GM23338 (cell line): ENCODE measurements around the gene NYAP1. TPM values are rescaled to one million over a fixed set of nuclear protein-coding genes. Genes with fewer than 3 reads are reported as not detected.
A peak's percentile ranks its signal among the peaks of the same experiment; 100 is the strongest.
"Not testable (repeated sequence)": the region's sequence is repeated elsewhere in the genome, so short reads cannot be mapped to it uniquely, and the experiment has no call there.

Source experiments
- ATAC-seq: fragments of 200-7000 bp; cut with Tn5 transposase; 3 replicates; pipeline ENCODE4 v1.9.1; 2020
- DNase-seq: peaks from one replicate; pipeline ENCODE4 v3.0.0-alpha.2; 2015; ENCODE audit warnings: low spot score
- H2AFZ ChIP-seq: fragments of 200-600 bp; sonication (generic); 2 replicates; pipeline ENCODE4 v1.8.0; 2016; ENCODE audit warnings: antibody characterized with exemption, mild to moderate bottlenecking, moderate library complexity
- H3F3A ChIP-seq: fragments of 200-600 bp; sonication (generic); replicated peaks from 2 replicates; pipeline ENCODE4 v1.8.0; 2017; ENCODE audit warnings: antibody characterized with exemption, mixed run types, low read depth
- H3K27ac ChIP-seq: fragments of 200-600 bp; sonication (generic); 2 replicates; pipeline ENCODE4 v1.6.1; 2016; ENCODE audit warnings: low read depth
- H3K27me3 ChIP-seq: fragments of 200-600 bp; sonication (generic); 2 replicates; pipeline ENCODE4 v1.8.0; 2016; ENCODE audit warnings: mild to moderate bottlenecking, mixed run types, moderate library complexity; ENCODE audit not compliant: insufficient read depth
- H3K36me3 ChIP-seq: fragments of 200-600 bp; sonication (generic); 2 replicates; pipeline ENCODE4 v1.8.0; 2016; ENCODE audit warnings: mild to moderate bottlenecking; ENCODE audit not compliant: insufficient read depth
- H3K4me1 ChIP-seq: fragments of 200-600 bp; sonication (generic); 2 replicates; pipeline ENCODE4 v1.8.0; 2016; ENCODE audit warnings: mild to moderate bottlenecking, moderate library complexity; ENCODE audit not compliant: insufficient read depth
- H3K4me2 ChIP-seq: fragments of 200-600 bp; sonication (generic); 2 replicates; pipeline ENCODE4 v1.7.1; 2017; ENCODE audit warnings: mixed run types
- H3K4me3 ChIP-seq: fragments of 200-600 bp; sonication (generic); 2 replicates; pipeline ENCODE4 v1.6.1; 2016; ENCODE audit warnings: mixed run types
- H3K79me2 ChIP-seq: fragments of 200-600 bp; sonication (generic); replicated peaks from 2 replicates; pipeline ENCODE4 v1.8.0; 2017; ENCODE audit warnings: mild to moderate bottlenecking; ENCODE audit not compliant: insufficient read depth
- H3K9me2 ChIP-seq: fragments of 200-600 bp; sonication (generic); 2 replicates; pipeline ENCODE4 v1.8.0; 2017; ENCODE audit not compliant: insufficient read depth
- H4K20me1 ChIP-seq: fragments of 200-600 bp; sonication (generic); replicated peaks from 2 replicates; pipeline ENCODE4 v1.8.0; 2017; ENCODE audit warnings: mild to moderate bottlenecking; ENCODE audit not compliant: insufficient read depth
- H3K27ac Mint-ChIP-seq: 2 replicates; pipeline ENCODE4 v1.8.0; 2020; ENCODE audit warnings: inconsistent platforms, mild to moderate bottlenecking, moderate library complexity, mixed read lengths
- H3K27me3 Mint-ChIP-seq: 3 replicates; pipeline ENCODE4 v1.8.0; 2022; ENCODE audit warnings: low read depth, mild to moderate bottlenecking, moderate library complexity, mixed read lengths, inconsistent platforms; ENCODE audit not compliant: insufficient read depth, poor library complexity
- H3K36me3 Mint-ChIP-seq: 3 replicates; pipeline ENCODE4 v1.8.0; 2021; ENCODE audit warnings: low read depth, mild to moderate bottlenecking, inconsistent platforms, moderate library complexity, mixed read lengths
- H3K4me1 Mint-ChIP-seq: 3 replicates; pipeline ENCODE4 v1.8.0; 2020; ENCODE audit warnings: mild to moderate bottlenecking, inconsistent platforms, mixed read lengths
- H3K4me3 Mint-ChIP-seq: 3 replicates; pipeline ENCODE4 v1.8.0; 2021; ENCODE audit warnings: moderate library complexity, mild to moderate bottlenecking, inconsistent platforms, mixed read lengths
- H3K9me3 Mint-ChIP-seq: 3 replicates; pipeline ENCODE4 v1.8.0; 2020; ENCODE audit warnings: moderate library complexity, mild to moderate bottlenecking, inconsistent platforms, mixed read lengths
- CREB1 ChIP-seq: fragments of 250-450 bp; sonication (Bioruptor Pico); IDR thresholded peaks from 2 replicates; pipeline ENCODE4 v1.5.0; 2020; ENCODE audit warnings: low read depth, mild to moderate bottlenecking, moderate library complexity
- EZH2phosphoT487 ChIP-seq: fragments of 200-600 bp; sonication (generic); IDR thresholded peaks from one replicate; pipeline ENCODE4 v1.8.1; 2018; ENCODE audit warnings: antibody characterized with exemption; ENCODE audit not compliant: unreplicated experiment
- JUNB ChIP-seq: IDR thresholded peaks from one replicate; pipeline ENCODE4 v1.6.1; 2016; ENCODE audit warnings: antibody characterized with exemption; ENCODE audit not compliant: unreplicated experiment
- NANOG ChIP-seq: IDR thresholded peaks from 2 replicates; pipeline ENCODE4 v1.6.1; 2016; ENCODE audit warnings: antibody characterized with exemption, borderline replicate concordance
- POLR2AphosphoS5 ChIP-seq: IDR thresholded peaks from 2 replicates; pipeline ENCODE4 v1.6.1; 2016; ENCODE audit warnings: antibody characterized with exemption, low read depth
- REST ChIP-seq: IDR thresholded peaks from one replicate; pipeline ENCODE4 v1.6.1; 2018; ENCODE audit warnings: antibody characterized with exemption; ENCODE audit not compliant: unreplicated experiment
- STAT1 ChIP-seq: IDR thresholded peaks from one replicate; pipeline ENCODE4 v1.6.1; 2016; ENCODE audit warnings: antibody characterized with exemption; ENCODE audit not compliant: unreplicated experiment
- ZNF331 ChIP-seq: fragments of 250-450 bp; sonication (Bioruptor Pico); IDR thresholded peaks from 2 replicates; pipeline ENCODE4 v1.5.0; 2020; ENCODE audit warnings: low read depth, mild to moderate bottlenecking, moderate library complexity
- ZNF462 ChIP-seq: fragments of 250-450 bp; sonication (Bioruptor Pico); IDR thresholded peaks from 2 replicates; pipeline ENCODE4 v1.5.0; 2020; ENCODE audit warnings: mild to moderate bottlenecking, moderate library complexity
- polyA plus RNA-seq: library from polyadenylated mRNA; unstranded; fragments of >200 nt; fragmentation: Nextera tagmentation; extraction: Ambion mirVana; gene quantifications from 2 replicates; pipeline ENCODE4 v1.2.1, GENCODE V29; 2016
- total RNA-seq: library from RNA; depleted of rRNA; stranded (reverse); fragments of >200 nt; shearing (Covaris generic); gene quantifications from 2 replicates; pipeline ENCODE4 v1.2.3, GENCODE V29; 2014

The NYAP1 gene
- total and polyA plus RNA-seq, 2 experiments from 2014 or later: 0.19 to 4.9 TPM

GRCh38 chr7:100540073-100540723 is 56.5 kb downstream of the NYAP1 start (continued):
- TF ChIP-seq REST: no peak
- no peak for TF ChIP-seq EZH2phosphoT487
- TF ChIP-seq JUNB: no peak
- TF ChIP-seq STAT1: no peak
- TF ChIP-seq CREB1 (CRISPR knock-in tag): no peak
- no peak for TF ChIP-seq POLR2AphosphoS5
- TF ChIP-seq ZNF331 (CRISPR knock-in tag): no peak
- TF ChIP-seq NANOG: no peak

GRCh38 chr7:100541309-100541708 is 57.6 kb downstream of the NYAP1 start:
- H3K4me2 ChIP-seq: peak overlapping the region; percentile 50; the same call in 1 of the 2 replicates
- H3K27ac Mint-ChIP-seq, H3K9me2 ChIP-seq, ATAC-seq, H3K36me3 ChIP-seq, H3K9me3 Mint-ChIP-seq, H2AFZ ChIP-seq, DNase-seq, H3K36me3 Mint-ChIP-seq, H4K20me1 ChIP-seq: not testable (repeated sequence)
- peak overlapping the region; percentile 85; the same call in 1 of the 2 replicates for H3K27ac ChIP-seq
- H3F3A ChIP-seq: peaks cover 12% of the 10 kb centered on the region; the same call in 1 of the 2 replicates
- H3K4me1 ChIP-seq: peaks cover 52% of the 10 kb centered on the region
- peaks cover 10% of the 10 kb centered on the region for H3K79me2 ChIP-seq
- H3K27me3 Mint-ChIP-seq: peaks cover 30% of the 10 kb centered on the region
- H3K4me3 ChIP-seq: 0 out of 2 replicates have a peak overlapping the region, but pooled peaks have one; percentile 34
- H3K4me3 Mint-ChIP-seq: peak overlapping the region; percentile 28
- peaks cover 58% of the 10 kb centered on the region for H3K4me1 Mint-ChIP-seq
- peaks cover 10% of the 10 kb centered on the region for H3K27me3 ChIP-seq

- peak overlapping the region; percentile 12; the same call in 1 of the 2 replicates for H3K4me2 ChIP-seq
- no peaks in the 10 kb centered on the region; the same call in 2 of the 3 replicates for H3K9me3 Mint-ChIP-seq
- peaks cover 13% of the 10 kb centered on the region for H3K79me2 ChIP-seq
- no peak for ATAC-seq
- H3K36me3 ChIP-seq: no peaks in the 10 kb centered on the region
- H3K4me3 ChIP-seq: no peak overlapping the region
- H3K27me3 Mint-ChIP-seq: peaks cover 24% of the 10 kb centered on the region
- H3K4me1 ChIP-seq: peaks cover 61% of the 10 kb centered on the region
- no peaks in the 10 kb centered on the region for H3K36me3 Mint-ChIP-seq
- H3K4me3 Mint-ChIP-seq: peak overlapping the region; percentile 25; the same call in 2 of the 3 replicates
- 0 out of 2 replicates have a peak overlapping the region, but pooled peaks have one; percentile 14 for H3K27ac Mint-ChIP-seq
- no peak for DNase-seq
- H3K9me2 ChIP-seq: no peaks in the 10 kb centered on the region
- 0 out of 2 replicates have a peak, but pooled peaks cover 2% of the 10 kb centered on the region for H4K20me1 ChIP-seq
- peaks cover 16% of the 10 kb centered on the region; the same call in 1 of the 2 replicates for H3F3A ChIP-seq
- H3K27ac ChIP-seq: no peak overlapping the region
- peaks cover 10% of the 10 kb centered on the region for H3K27me3 ChIP-seq
- H3K4me1 Mint-ChIP-seq: peaks cover 71% of the 10 kb centered on the region
- H2AFZ ChIP-seq: no peak overlapping the region
- TF ChIP-seq POLR2AphosphoS5 (no peak), ZNF462 (no peak), EZH2phosphoT487 (no peak)
Measured at GRCh38 chr7:100543586-100543985, 59.9 kb downstream of the NYAP1 start.
